Measurements from ENCODE around the gene DNAI2.

DNAI2 gene

GRCh38 chr17:74305865-74306654 lies 32.0 kb downstream of the DNAI2 start:
- no peak for DNase-seq (ENCODE audit: low read depth in 2 of 2)

- DNase-seq (ENCODE audit: low read depth in 2 of 2) = no peak
Measured at GRCh38 chr17:74307984-74308773, 34.1 kb downstream of the DNAI2 start.

GRCh38 chr17:74309902-74310301 lies 35.9 kb downstream of the DNAI2 start:
- no peak for DNase-seq (ENCODE audit: low read depth in 2 of 2)

GRCh38 chr17:74314877-74315276 lies 40.8 kb downstream of the DNAI2 start:
- DNase-seq (ENCODE audit: low read depth in 2 of 2) = no peak

- no peak for DNase-seq (ENCODE audit: low read depth in 2 of 2)
Measured at GRCh38 chr17:74316220-74316619, 42.2 kb downstream of the DNAI2 start.

- no peak for DNase-seq (ENCODE audit: low read depth in 2 of 2)
Measured at GRCh38 chr17:74317071-74317470, 43.0 kb downstream of the DNAI2 start.

- no peak for DNase-seq (ENCODE audit: low read depth in 2 of 2)
Measured at GRCh38 chr17:74318391-74318790, 44.4 kb downstream of the DNAI2 start.

GRCh38 chr17:74324521-74324920 lies 50.5 kb downstream of the DNAI2 start:
- DNase-seq (ENCODE audit: low read depth in 2 of 2) = no peak

- no peak for DNase-seq (ENCODE audit: low read depth in 2 of 2)
Measured at GRCh38 chr17:74325376-74325742, 51.3 kb downstream of the DNAI2 start.

- no peak for DNase-seq (ENCODE audit: low read depth in 2 of 2)
Measured at GRCh38 chr17:74325743-74326379, 51.8 kb downstream of the DNAI2 start, which contains the start of gene KIF19. Gene KIF19, plus strand, starts transcription at chr17:74326226. Its CDS starts 124 bp downstream, at chr17:74326350.

GRCh38 chr17:74326506-74326905 lies 52.5 kb downstream of the DNAI2 start:
- no peak for DNase-seq (ENCODE audit: low read depth in 2 of 2)

- DNase-seq (ENCODE audit: low read depth in 2 of 2) = no peak
Measured at GRCh38 chr17:74328487-74328886, 54.5 kb downstream of the DNAI2 start.

- no peak for DNase-seq (ENCODE audit: low read depth in 2 of 2)
Measured at GRCh38 chr17:74329378-74329777, 55.3 kb downstream of the DNAI2 start.

GRCh38 chr17:74330446-74330845 lies 56.4 kb downstream of the DNAI2 start:
- no peak for DNase-seq (ENCODE audit: low read depth in 2 of 2)

- no peak for DNase-seq (ENCODE audit: low read depth in 2 of 2)
Measured at GRCh38 chr17:74332017-74332650, 58.1 kb downstream of the DNAI2 start.

- no peak for DNase-seq (ENCODE audit: low read depth in 2 of 2)
Measured at GRCh38 chr17:74332763-74333283, 58.8 kb downstream of the DNAI2 start.

- DNase-seq (ENCODE audit: low read depth in 2 of 2) = no peak
Measured at GRCh38 chr17:74334393-74335039, 60.5 kb downstream of the DNAI2 start.

GRCh38 chr17:74335529-74336062 lies 61.6 kb downstream of the DNAI2 start:
- DNase-seq (ENCODE audit: low read depth in 2 of 2) = no peak

- no peak for DNase-seq (ENCODE audit: low read depth in 2 of 2)
Measured at GRCh38 chr17:74336307-74336706, 62.3 kb downstream of the DNAI2 start.

- no peak for DNase-seq (ENCODE audit: low read depth in 2 of 2)
Measured at GRCh38 chr17:74337834-74338500, 63.9 kb downstream of the DNAI2 start.

Data from fibroblast of skin of left quadriceps (primary cell).